Spleen (tissue), 7 donors: ENCODE data around the gene SNX33.
"Not testable (repeated sequence)": the region's sequence is repeated elsewhere in the genome, so short reads cannot be mapped to it uniquely, and the experiment has no call there.

Source experiments
- CTCF ChIP-seq, 11 experiments: fragments of 200-600 bp in 7 of 11; fragments of 450-650 bp in 4 of 11; sonication (generic) in 4 of 11; IDR thresholded peaks in 8 of 11; conservative IDR thresholded peaks in 3 of 11; 1 replicate in 7 of 11; 2 replicates in 4 of 11; pipeline versions ENCODE4 v1.4.0 to v1.8.0; 2016 to 2021; ENCODE audit warnings: antibody characterized with exemption in 11 of 11, inconsistent platforms in 4 of 11, mild to moderate bottlenecking in 1 of 11
- POLR2A ChIP-seq, 3 donors: fragments of 450-650 bp; IDR thresholded peaks; one replicate each; pipeline ENCODE4 v1.5.1; 2017; ENCODE audit warnings: antibody characterized with exemption in 3 of 3, mild to moderate bottlenecking in 1 of 3
- POLR2AphosphoS5 ChIP-seq, 3 donors: sonication (generic); formaldehyde crosslinking; IDR thresholded peaks; one replicate each; pipeline ENCODE4 v1.5.1; 2017; ENCODE audit warnings: antibody characterized with exemption in 3 of 3
- donor health status: DM: no; HTN: no; CAD: no; lungs with moderate emphysema.
- donor health status: DM: no; HTN: no; CAD: no.
- donor health status: DM: no; HTN: no; CAD: no.

GRCh38 chr15:75710874-75711273 is 63.2 kb downstream of the SNX33 start:
- not testable (repeated sequence) for TF ChIP-seq CTCF (IDR thresholded peaks at IDR 0.05 in 8 of 11, conservative IDR thresholded peaks at IDR 0.05 in 3 of 11); POLR2A (IDR thresholded peaks at IDR 0.05); POLR2AphosphoS5 (IDR thresholded peaks at IDR 0.05)
